HG02970 (cell line): ENCODE data around the gene CEBPB.
"Not testable (repeated sequence)": the region's sequence is repeated elsewhere in the genome, so short reads cannot be mapped to it uniquely, and the experiment has no call there.

Experiments
- ATAC-seq: cut with Tn5 transposase; IDR thresholded peaks from one replicate; pipeline ENCODE4 v1.9.1; 2021; ENCODE audit warnings: mild to moderate bottlenecking, moderate library complexity, moderate number of reproducible peaks; ENCODE audit not compliant: unreplicated experiment, low FRiP score

Gene CEBPB

GRCh38 chr20:50190251-50191064 is at the start of gene CEBPB:
Gene CEBPB, plus strand, starts transcription at chr20:50190830. Its CDS starts 204 bp downstream, at chr20:50191034.
- ATAC-seq: peak; percentile 38

GRCh38 chr20:50141018-50141675 is 49.5 kb upstream of the CEBPB start:
- ATAC-seq: no peak

GRCh38 chr20:50141811-50142561 is 48.6 kb upstream of the CEBPB start:
- ATAC-seq: no peak

GRCh38 chr20:50142812-50143211 is 47.8 kb upstream of the CEBPB start:
- no peak for ATAC-seq

- no peak for ATAC-seq
Observed at GRCh38 chr20:50144362-50144761, 46.3 kb upstream of the CEBPB start.

GRCh38 chr20:50145566-50145965 is 45.1 kb upstream of the CEBPB start:
- ATAC-seq: no peak

- no peak for ATAC-seq
Observed at GRCh38 chr20:50146214-50146613, 44.4 kb upstream of the CEBPB start.

- no peak for ATAC-seq
Observed at GRCh38 chr20:50146732-50147662, 43.6 kb upstream of the CEBPB start.

- ATAC-seq: no peak
Observed at GRCh38 chr20:50149481-50150254, 41.0 kb upstream of the CEBPB start.

- no peak for ATAC-seq
Observed at GRCh38 chr20:50151034-50151743, 39.4 kb upstream of the CEBPB start.

GRCh38 chr20:50152394-50153152 is 38.1 kb upstream of the CEBPB start:
- ATAC-seq: no peak

- ATAC-seq: no peak
Observed at GRCh38 chr20:50153153-50153499, 37.5 kb upstream of the CEBPB start.

- peak; percentile 85 for ATAC-seq
Observed at GRCh38 chr20:50153500-50154377, 36.9 kb upstream of the CEBPB start, which contains the start of gene PEDS1. Gene PEDS1, minus strand, starts transcription at chr20:50153723. Its CDS starts 86 bp downstream, at chr20:50153637.

GRCh38 chr20:50161494-50161893 is 29.1 kb upstream of the CEBPB start:
- ATAC-seq: not testable (repeated sequence)

- no peak for ATAC-seq
Observed at GRCh38 chr20:50163570-50164317, 26.9 kb upstream of the CEBPB start.
